SU-DHL-6 (cell line): ENCODE measurements around the gene LCAT.

Source experiments
- CTCF ChIP-seq: fragments of 200-600 bp; sonication (generic); IDR thresholded peaks from one replicate; pipeline ENCODE4 v1.5.1; 2017; ENCODE audit warnings: antibody characterized with exemption, mild to moderate bottlenecking, low read length, moderate library complexity; ENCODE audit not compliant: insufficient read depth, poor library complexity, severe bottlenecking
- EZH2phosphoT487 ChIP-seq: fragments of 200-600 bp; sonication (generic), shearing (Covaris generic); conservative IDR thresholded peaks from 2 replicates; pipeline ENCODE4 v1.6.1; 2018; ENCODE audit warnings: mild to moderate bottlenecking, antibody characterized with exemption, low read length, moderate library complexity, mixed read lengths

GRCh38 chr16:67948015-67948414 is 4.1 kb upstream of the LCAT start:
- TF ChIP-seq CTCF (no peak), EZH2phosphoT487 (no peak)
